ENCODE measurements around the gene CCDC187.

The CCDC187 gene

DNA sequence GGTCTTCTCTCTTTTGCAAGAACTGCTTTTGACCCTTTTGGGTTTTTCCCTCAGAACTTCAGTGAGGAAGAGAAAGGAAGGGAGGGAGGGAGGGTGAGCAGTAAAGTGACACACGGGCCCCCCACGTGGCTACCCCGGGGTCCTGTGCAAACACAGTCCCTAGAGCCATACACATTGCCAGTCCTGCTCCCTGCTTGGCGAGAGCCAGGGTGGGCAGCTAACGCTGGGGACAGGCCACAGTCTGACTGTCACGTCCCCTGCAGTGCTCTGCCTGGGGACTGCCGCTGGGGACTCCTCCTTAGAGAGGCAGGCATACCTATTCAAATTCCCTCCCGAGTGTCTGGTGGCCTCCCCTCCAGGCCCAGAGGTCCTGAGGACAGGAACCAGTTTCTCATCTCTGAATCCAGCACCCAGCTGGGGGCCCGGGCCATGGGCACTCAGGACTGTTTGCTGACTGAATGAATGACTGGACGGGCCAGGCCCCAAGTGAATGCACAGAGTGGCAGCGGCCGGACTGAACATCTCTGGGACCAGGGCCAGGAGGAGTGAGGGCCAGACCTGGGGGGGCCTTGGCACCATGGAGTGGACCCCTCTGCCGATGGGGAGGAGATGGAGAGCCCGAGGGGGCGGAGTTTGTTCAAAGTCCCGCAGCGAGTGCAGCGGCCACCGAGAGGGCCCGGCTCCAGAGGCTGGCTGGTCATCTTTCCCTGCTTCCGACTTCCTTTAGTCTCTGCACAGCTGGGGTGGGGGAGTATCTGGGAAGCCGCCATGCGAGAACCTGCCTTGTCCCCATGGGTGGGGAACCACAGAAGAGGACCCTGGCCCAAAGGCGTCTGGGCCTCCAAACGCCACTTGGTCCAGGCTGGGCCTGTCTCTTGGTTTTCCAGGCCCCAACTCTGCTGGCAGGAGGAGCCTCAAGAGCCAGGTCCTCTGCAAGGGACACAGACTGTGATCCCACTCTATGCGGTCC lies 5.8 kb downstream of the CCDC187 start:
- DNase-seq (ENCODE audit: low read depth in 2 of 2), result no peak

DNA sequence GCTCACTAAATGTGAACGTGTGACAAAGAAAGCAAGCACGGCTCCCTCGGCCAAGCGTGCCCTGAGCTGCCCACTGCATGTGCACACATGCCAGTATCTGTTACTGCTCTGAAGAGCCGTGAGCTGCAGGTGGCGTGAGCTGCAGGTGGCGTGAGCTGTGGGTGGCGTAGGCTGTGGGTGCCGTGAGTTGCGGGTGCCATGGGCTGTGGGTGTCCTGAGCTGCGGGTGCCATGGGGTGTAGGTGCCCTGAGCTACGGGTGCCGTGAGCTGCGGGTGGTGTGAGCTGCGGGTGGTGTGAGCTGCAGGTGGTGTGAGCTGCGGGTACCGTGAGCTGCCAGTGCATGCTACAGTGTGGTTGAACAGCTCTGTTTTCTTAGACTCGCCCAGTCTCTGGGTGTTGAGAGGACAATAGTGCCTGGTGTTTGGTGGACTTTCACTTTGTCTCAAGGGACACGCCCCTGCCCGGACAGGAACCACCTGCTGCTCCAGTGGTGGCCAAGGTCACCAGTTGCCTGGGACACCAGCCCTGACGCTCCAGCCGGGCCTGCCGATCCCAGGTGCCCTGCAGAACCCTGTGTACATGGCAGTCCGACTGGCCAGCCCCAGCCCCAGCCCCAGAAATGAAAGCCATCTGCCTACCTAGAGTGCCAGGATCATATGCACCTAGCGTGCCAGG lies 6.7 kb downstream of the CCDC187 start:
- DNase-seq (ENCODE audit: low read depth in 2 of 2), result no peak

DNA sequence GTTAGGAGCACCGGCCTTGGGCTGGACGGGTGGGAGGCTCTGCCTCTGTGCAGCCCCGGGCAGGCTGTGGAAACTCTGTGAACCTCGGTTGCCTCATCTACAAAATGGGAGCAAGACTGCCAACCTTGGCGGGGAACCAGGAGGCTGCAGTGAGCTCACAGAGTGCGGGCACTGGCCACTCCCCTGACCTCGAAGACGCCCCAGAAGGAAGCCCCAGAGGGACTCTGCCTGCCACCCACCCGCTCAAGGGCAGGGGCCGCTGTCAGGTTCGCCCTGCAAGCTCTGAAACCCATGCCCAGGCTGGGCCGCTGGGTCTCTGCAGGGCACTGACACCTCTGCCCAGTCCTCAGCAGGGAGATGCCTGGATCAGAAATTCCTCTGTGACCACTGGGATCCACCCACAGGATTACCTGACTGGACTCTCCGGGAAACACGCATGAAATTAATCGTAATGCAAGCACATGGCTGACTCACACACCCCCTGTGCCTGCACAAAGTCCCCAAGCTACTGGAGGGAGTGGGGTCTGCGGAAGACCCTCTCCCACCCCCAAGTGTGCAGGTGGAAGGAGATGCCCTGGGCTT lies 7.4 kb downstream of the CCDC187 start:
- no peak for DNase-seq (ENCODE audit: low read depth in 2 of 2)

DNA sequence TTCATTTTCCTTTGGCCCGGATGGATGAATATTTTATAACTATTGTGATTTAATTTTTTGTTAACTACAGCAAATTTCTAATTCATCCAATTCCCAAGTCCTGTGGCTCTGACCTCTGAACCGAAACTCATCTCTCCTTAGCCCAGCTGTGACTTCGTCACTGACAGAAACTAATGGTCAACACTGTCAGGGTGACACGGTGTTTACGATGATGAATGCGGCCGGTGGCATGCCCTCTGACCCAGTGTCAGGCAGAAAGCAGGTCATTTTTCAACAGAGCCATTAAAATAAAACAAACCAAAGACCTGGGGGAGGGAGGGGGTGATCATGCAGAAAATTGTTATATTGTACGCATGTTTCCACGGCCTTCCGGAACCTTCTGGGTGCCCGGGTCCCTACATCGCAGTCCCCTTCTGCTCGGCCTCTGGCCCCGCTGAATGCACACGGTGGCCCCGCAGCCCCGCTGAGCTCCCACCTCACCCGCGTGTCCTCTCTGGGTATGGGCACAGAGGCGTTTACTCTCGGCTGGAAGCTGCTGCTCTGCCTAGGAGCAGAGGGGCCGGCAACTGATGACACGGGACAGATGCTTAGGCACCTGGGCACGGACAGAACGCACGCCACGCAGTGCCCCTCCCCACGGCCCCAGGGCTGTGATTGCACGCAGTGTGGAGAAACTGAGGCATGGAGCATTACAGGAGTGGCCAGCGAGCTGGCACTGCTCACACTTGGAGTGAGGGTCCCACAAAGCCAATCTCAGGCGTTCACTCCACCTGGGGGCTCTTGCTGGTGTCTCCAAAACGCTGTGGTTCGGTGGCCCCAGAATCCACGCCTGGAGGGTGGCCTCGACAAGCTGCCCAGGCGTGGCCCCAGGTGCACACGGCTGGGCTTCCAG lies 8.1 kb downstream of the CCDC187 start:
- no peak for DNase-seq (ENCODE audit: low read depth in 2 of 2)

DNA sequence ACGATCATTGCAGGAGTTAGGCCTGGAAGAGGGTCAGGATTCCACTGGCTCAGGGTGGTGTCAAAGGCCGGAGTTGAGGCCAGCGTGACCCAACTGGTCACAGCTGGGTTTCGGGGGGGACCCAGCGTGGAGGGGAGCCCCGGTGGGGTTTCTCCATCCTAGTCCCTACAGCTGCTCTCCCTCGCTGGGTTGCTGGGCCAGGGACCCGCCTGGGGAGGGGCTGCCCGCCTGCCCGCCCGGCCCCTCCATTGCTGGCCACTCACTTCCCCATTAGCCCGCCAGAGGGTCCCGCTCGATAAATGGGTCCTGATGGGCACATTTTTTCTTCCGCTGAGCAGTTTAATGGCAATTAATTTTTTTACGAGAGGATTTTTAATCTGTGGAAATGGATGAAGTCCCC lies 8.8 kb downstream of the CCDC187 start:
- DNase-seq (ENCODE audit: low read depth in 2 of 2), result no peak

DNA sequence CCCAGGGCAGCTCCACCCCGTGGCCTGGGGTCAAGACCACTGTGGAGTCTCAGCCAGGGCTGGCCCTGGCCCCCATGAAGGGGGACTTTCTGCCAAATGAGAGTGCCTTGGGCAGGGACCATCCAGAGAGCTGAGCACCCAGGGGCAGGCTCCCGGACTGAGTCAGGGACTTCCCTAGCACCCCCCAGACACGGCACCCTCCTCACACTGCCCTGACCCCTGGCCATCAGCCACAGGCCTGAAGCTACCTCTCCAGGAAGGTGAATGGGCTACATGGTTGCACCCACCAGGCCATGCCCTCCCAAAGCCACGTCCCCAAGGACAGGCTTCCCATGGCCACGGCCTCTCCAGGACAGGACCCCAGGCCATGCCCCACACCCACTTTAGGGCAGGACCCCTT lies 9.5 kb downstream of the CCDC187 start:
- DNase-seq (ENCODE audit: low read depth in 2 of 2), result no peak

DNA sequence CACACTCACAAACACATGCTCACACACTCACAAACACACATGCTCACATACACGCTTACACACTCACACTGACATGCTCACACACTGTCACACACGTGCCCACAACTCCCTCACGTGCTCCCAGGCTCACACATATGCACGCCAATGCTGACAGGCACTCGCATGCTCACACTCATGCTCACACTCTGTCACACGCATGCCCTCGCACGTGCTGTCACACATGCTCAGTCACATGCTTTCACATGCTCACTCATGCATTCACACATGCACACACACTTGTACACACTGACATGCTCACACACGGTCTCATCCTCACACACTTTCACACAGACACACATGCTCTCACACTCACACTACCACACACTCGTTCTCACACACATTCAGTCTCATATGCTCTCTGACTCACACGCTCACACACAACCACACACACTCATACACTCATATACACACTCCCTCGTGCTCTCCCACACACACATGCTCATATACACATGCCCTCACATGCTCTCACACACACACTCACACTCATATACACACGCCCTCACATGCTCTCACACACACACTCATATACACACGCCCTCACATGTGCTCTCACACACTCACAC lies 10.3 kb downstream of the CCDC187 start:
- DNase-seq (ENCODE audit: low read depth in 2 of 2), result no peak

DNA sequence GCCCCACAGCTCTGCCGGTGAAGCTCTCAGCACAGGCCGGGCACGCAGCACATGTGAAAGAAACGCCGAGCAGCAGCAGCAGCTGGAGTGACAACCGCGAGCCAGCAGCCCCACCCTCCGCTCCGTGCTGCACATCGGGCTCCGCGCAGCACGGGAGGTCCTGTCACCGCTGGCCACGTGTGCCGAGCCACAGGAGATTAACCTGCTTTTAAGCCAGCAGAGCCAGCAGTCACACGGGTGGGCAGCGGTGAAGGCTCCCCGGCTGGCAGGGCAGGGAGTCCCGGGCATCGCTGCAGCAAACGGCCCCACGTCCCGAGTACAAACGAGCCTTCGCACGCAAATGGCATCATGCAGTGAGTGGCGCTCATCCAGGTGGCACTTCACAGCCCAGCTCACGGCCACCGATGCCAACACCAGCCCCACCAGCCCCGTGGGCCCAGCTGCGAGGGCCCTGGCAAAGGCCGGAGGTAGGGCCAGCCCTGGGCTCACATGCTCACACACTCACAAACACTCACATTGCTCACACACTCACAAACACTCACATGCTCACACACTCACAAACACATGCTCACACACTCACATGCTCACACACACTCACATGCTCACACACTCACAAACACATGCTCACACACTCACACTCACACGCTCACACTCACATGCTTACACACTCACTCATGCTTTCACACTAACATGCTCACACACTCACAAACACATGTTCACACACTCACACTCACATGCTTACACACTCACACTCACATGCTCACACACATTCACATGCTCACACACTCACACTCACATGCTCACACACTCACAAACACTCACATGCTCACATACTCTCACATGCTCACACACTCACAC lies 11.1 kb downstream of the CCDC187 start:
- DNase-seq (ENCODE audit: low read depth in 2 of 2), result no peak

DNA sequence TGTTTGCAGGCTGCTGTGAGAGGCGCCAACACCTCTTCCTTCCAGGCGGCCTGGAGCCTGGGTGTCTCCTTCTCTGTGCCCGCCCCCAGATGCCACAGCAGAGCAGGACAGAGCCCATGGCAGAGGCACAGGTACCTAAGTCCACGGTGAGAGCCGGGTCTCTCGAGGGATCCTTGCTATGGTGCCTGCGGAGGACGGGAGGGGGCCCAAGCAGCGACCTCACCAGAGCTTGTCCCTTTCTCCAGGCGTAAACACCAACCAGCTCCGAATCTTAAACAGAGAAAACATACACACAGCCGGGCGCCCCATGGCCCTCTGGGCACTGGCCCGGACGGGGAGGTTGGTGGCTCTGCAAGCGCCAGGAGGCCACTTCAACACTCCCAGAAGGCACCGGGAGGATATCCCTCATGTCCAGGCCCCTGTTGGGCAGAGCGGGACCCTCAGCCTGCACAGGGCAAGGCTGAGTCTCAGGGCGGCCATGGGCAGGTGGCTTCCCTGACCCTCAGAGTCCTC lies 11.8 kb downstream of the CCDC187 start:
- DNase-seq (ENCODE audit: low read depth in 2 of 2), result no peak

DNA sequence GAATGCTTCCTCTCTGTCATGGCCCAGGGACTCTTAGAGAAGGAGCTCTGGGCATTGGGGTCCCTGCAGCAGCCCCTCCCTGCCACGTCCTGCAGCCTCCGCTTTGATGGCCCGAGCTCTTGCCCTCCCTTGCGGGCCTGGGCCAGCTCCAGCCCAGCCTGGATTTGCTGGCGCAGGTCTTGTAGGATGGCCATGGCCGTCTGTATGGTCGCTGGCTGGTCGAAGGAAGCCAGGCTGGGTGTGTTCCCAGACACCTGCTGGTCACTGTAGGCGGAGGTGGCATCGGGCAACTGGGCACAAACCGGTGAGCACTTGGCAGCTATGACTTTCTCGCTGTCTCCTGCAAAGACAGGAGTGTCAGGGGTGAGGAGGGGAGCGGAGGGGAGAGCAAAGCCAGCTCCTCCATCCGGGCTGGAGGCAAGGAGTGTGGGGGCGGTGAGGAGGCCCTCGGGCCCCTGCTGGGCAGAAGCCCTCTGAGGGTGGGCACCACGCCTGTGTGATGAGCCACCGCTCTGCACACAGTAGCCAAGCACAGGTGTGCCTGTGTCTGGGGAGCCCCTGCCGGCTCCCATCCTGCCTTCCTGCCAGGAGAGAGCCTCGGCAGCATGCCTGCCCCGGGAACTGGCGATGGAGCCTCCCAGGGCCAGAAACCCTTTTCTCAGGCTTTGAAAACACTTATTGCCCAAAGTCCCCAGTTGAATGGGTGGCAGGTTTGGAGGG lies 12.4 kb downstream of the CCDC187 start:
- DNase-seq (ENCODE audit: low read depth in 2 of 2), result no peak

DNA sequence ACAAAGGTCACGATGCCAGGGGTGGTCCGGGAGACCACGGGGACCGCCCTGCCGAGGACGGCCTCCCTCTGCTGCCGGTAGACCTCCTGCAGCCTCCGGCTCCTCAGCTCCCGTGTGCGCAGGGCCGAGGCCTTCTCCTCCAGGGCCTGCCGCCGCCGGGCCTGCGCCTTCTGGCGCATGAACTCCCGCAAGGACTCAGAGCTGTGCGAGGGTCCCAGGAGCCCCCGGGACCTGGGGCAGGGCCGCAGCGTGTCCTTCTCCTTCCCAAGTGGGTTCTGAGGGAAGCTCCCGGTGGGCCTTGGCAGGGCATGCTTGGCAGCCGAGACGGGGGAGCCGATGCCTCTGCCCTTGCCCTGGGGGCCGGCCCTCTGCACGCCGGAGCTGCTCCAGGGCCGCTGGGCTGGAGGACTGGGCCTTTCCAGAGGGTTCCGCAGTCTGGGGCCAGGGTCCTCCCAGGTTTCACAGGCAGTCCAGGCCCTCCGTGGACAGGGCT lies 13.3 kb downstream of the CCDC187 start:
- DNase-seq (ENCODE audit: low read depth in 2 of 2), result no peak

DNA sequence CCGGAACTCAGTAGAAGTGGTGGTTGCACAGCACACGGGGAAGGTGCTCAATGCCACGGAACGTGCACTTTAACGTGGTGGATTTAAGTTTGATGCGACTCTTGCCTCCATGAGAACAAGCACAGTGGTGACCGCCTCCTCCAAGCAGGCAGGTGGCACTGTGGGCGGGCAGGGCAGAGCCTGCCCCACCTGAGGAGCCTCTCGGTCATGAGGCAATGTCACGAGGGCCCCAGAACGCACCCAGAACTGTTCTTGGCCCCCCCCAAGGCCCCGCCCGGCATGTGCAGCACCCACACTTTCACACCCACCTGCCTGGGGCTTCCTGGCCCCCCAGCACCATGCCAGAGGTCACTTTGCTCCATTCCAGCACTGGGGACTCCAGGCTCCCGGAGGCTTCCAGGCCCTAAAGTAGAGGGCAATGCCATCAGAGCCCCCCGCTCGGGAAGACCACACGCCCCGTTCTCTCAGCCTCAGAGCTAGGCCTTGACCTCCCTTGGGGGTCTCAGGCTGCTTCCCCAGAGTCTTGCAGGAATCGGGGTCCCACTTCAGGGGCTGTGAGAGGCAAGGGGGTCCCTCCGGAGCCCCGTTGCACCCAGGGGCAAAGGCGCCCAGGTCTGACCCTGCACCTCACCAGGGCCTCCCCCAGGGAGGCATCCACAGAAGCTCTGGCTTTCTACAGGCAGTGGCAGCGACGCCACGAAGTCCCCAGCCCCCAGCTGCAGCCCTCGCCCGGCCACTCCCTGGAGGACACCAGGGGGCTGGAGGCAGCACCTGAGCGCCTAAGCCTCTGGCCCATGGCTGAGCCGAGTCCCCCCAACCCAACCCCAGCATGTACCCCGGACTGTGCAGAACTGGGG lies 14.0 kb downstream of the CCDC187 start:
- DNase-seq (ENCODE audit: low read depth in 2 of 2), result no peak

DNA sequence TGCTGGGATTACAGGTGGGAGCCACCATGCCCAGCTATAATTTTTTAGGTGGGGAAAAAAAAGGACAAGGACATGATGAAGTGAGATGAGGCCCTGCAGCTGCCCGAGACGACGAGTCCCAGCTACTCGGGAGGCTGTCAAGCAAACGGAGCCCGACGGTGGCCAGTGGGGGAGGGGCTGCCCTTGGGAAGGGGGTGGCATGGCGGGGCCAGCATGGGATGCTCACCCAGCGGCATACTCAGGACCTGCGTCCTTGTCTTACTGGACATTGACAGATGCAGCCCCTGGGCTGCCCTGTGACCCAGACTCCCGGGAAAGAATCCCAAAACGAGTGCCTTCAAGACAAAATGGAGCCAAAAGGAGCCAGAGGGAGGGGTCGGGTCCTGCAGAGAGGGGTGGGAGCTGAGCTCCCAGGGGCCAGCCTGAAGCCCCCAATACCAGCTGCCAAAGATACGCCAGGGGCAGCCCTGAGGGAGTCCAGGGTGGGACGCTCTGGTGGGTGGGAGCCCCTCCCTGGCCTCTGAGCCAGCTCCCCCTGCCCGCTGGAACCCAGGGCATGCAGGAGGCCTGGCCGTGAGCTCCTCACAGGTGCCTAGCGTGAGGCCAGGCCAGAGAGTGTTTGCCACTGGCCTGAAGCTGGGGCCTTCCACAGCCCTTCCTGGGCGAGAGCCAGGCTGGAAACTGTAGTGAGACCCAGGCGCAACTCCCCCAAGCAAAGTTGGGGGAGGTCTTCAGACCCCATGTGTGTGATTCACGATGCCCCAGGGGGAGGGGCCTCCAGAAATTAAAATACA lies 15.7 kb downstream of the CCDC187 start:
- no peak for DNase-seq (ENCODE audit: low read depth in 2 of 2)

DNA sequence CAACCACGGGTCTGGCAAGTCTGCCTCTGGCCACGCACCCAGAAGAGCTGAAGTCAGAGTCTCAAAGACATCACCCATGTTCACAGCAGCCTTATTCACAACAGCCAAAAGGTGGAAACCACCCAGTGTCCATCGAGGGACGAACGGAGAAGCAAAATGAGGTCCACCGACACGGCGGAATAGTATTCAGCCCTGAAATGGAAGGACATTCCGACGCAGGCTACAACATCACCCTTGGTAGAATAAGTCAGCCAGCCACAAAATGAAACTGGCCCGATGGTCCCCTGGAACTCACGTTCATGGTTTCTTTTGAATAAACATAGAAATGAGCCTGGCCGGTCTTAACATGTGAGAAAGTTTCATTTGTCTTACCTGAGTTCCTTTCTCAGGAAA lies 16.9 kb downstream of the CCDC187 start:
- DNase-seq (ENCODE audit: low read depth in 2 of 2), result no peak

DNA sequence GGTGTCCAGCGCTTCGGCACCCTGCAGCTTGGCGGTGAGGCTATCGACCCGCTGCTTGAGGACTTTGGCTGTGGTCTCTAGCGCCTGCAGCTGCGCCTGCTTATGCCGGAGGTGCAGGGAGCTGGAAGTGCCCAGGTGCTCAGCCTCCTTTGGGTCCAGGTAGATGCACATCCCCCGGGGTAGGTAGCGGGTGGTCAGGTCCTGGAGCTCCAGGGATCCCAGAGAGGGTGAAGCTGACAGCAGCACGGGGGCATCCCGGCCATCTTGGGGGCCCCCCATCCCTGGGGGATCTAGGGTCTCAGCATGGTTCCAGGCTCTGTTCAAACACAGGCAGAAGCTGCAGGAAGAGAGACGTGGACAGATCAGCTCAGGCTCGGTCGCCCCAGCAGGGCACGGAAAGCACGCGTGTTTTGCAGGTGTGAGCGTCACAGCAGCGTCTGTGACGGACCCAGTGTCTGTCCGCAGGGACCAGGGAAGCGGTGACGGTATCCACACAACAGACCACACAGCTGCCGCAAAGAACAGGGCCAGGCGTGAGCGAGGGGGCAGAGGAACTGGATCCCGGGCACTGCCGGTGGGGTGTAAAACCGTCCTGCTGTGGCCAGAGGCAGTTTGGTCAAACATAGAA lies 17.4 kb downstream of the CCDC187 start:
- no peak for DNase-seq (ENCODE audit: low read depth in 2 of 2)

DNA sequence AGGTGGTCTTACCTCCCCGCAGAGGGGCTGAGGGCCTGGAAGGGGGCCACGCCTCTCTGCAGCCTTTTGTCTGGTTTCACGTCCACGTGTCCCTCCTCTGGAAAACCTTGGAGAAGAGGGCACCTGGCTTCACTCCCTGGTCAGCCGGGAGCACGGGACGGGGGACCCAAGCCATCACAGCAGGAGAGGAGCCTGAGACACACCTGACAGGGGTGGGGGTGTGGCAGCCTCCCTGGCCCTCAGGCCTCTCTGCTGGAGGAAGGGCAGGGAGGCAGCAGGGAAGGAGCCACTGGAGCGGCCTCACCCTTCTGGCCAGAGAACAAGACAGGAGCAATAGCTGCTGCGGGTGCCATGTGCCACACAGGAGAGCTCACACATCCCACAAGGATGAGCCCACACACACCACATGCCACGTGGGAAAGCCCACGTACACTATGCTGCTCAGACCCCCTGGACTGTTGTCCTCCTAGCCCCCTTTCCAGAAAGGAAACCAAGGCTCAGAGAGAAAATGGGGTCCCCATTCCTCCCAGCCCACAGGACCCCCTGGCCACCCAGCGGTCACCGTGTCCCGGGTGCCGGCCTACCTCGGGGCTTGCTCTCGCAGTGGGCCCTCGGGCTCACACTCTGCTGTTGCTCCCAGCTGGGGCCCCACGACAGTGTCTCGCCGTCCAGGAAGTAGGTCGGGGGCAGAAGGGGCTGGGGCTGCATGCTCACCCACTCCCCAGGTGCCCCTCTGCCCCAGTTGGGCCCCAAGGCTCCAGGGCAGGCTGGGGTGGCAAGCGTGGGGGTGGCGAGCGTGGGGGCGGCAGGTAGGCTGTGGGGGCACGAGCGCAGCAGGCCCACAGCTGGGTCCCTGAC lies 18.2 kb downstream of the CCDC187 start:
- no peak for DNase-seq (ENCODE audit: low read depth in 2 of 2)

Data from fibroblast of skin of left biceps (primary cell).